Stimulated activated CD4-positive, alpha-beta T cell treated with anti-CD3 and anti-CD28 coated beads, Interleukin-1b, Interleukin-23, amount 100 ng/mL, for 1 hour (primary cell): ENCODE measurements around the gene AP1S3.

Experiments
- DNase-seq, 2 donors: peaks; one replicate each; pipeline ENCODE4 v3.0.0-alpha.2; 2020; ENCODE audit warnings: low read depth in 2 of 2

Gene AP1S3

GRCh38 chr2:223724861-223725260, 112.5 kb downstream of the AP1S3 start:
- no peak for DNase-seq

DNA sequence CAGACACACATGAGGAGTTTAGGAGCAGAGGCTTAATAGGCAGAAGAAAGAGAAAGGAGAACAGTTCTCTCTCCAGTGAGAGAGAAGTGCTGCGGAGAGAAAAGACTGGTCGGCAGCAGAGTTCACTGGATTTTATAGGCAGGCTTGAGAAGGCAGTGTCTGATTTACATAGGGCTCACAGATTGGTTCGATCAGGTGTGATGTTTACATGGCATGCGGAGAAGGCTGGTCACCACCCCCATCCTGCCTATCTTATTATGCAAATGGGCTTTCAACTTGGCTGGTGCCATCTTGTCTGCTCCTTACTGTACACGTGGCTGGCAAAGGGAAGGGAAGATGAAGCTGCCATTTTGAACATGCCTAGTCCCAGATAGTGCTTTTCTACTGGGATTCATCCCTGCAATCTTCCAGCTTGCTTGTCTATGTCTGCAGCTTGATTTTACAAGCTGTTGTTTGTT, 113.4 kb downstream of the AP1S3 start:
- no peak for DNase-seq

DNA sequence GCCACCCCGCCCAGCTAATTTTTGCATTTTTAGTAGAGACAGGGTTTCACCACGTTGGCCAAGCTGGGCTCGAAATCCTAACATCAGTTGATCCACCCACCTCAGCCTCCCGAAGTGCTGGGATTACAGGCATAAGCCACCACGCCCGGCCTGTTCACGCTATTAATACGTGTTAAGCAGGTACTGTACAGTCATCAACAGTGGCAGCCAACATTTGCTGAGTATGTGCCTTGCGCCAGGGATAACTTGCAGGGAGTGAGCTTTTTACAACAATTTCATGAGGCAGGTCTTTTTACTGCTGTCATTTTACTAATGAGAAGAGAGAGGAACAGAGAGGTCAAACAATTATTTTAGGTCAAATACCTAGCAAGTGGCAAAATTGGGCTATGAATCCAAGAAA, 115.2 kb downstream of the AP1S3 start:
- no peak for DNase-seq

- DNase-seq: no peak
Measured at GRCh38 chr2:223721746-223722145, 115.6 kb downstream of the AP1S3 start.

GRCh38 chr2:223720367-223720766, 117.0 kb downstream of the AP1S3 start:
- DNase-seq: no peak

DNA sequence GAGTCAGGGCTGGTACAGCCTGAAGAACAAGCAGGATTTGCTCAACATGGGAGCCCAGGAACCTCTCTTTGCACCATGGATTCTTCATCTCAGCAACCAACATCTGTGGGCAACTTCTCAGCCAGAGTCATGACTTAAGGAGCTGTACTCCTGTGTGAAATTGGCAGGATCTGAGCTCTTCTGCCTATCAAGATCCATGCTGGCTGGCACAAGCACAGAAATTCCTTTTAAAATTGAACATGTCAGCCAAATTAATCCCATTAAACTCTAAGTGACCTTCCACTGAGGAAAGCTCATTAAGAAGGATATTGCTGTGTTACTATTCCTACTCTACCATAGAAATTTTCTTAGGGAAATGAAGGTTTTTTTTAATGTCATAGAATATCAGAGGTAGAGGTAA, 124.7 kb downstream of the AP1S3 start:
- no peak for DNase-seq

DNA sequence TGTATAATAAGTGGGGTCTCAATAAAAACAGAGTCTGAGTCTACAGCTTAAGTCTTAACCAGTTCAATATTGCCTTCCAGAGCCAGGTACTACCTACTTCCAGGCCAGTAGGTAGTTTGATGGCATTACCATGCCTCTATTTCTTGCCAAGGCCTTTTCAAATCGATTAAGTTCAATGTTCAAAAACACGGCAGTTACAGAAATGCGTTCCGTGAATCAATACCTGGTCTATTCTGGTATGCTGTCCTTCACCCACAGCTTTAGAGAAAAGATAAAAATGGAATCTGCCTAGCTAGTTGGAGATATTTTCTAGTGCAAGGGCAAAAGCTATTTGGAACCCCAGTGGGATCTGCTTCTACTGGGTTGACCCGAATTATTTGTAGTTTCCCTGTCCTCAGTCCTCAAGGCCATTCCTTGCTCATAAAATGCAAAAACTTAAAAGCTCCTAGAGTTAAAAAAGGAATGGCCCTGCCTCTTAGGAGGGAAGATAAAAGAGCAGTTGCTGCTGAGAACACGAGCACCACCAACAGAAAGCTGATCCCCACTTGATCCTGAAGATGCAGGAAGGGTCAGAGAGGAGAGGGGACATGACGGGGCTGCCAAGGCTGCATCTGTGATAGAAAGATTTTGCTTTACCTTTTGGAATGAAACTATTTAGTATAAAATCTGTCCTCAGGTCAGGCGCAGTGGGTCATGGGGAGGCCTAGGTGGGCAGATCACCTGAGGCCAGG, 125.6 kb downstream of the AP1S3 start:
- no peak for DNase-seq
